A673 (cell line): ENCODE measurements around the gene TMEM163. TPM values are rescaled to one million over a fixed set of nuclear protein-coding genes. Genes with fewer than 3 reads are reported as not detected.
"Not testable (repeated sequence)": the region's sequence is repeated elsewhere in the genome, so short reads cannot be mapped to it uniquely, and the experiment has no call there.

ENCODE experiments used
- BruUV-seq: library from RNA; stranded (reverse); fragments of 400-500 nt; replicated peaks from 2 replicates; lab custom pipeline; 2021; lab: Mats Ljungman, UMichigan
- CTCF ChIA-PET: fragments of 300-600 bp; sonication (Branson Sonifier 250); formaldehyde crosslinking; loops from one replicate; lab custom pipeline; 2022; ENCODE audit warnings: antibody characterized with exemption; lab: Charles Lee
- POLR2A ChIA-PET: fragments of 300-600 bp; sonication (Branson Sonifier 250); formaldehyde crosslinking; loops from one replicate; lab custom pipeline; 2022; ENCODE audit warnings: antibody characterized with exemption; ENCODE audit not compliant: low non-redundant PET; lab: Charles Lee
- DNase-seq: peaks from one replicate; pipeline ENCODE4 v3.0.0-alpha.2; 2015; ENCODE audit warnings: low spot score
- H3K27ac ChIP-seq: fragments of 200-600 bp; sonication (generic); 2 replicates; pipeline ENCODE4 v1.5.1; 2016; ENCODE audit warnings: mixed run types, low read depth, mild to moderate bottlenecking, mixed read lengths, antibody characterized with exemption, low read length; ENCODE audit not compliant: poor library complexity, severe bottlenecking
- H3K27me3 ChIP-seq: fragments of 200-600 bp; sonication (generic); replicated peaks from 2 replicates; pipeline ENCODE4 v1.6.1; 2017; ENCODE audit warnings: mixed run types, low read depth, mild to moderate bottlenecking, mixed read lengths, antibody characterized with exemption, low read length; ENCODE audit not compliant: insufficient read depth, poor library complexity
- H3K36me3 ChIP-seq: fragments of 200-600 bp; sonication (generic); 2 replicates; pipeline ENCODE4 v1.6.1; 2016; ENCODE audit warnings: mixed run types, mild to moderate bottlenecking, mixed read lengths, antibody characterized with exemption, low read length; ENCODE audit not compliant: insufficient read depth, poor library complexity, severe bottlenecking
- H3K4me1 ChIP-seq: fragments of 200-600 bp; sonication (generic); 2 replicates; pipeline ENCODE4 v1.6.1; 2017; ENCODE audit warnings: mixed run types, mild to moderate bottlenecking, mixed read lengths, antibody characterized with exemption, low read length; ENCODE audit not compliant: insufficient read depth, poor library complexity, severe bottlenecking
- H3K4me3 ChIP-seq: fragments of 200-600 bp; sonication (generic); 2 replicates; pipeline ENCODE4 v1.5.1; 2016; ENCODE audit warnings: low read depth, mixed run types, mild to moderate bottlenecking, mixed read lengths, low read length; ENCODE audit not compliant: poor library complexity, severe bottlenecking
- H3K9me3 ChIP-seq: fragments of 200-600 bp; sonication (generic); 2 replicates; pipeline ENCODE4 v1.6.1; 2016; ENCODE audit warnings: mixed run types, low read depth, mild to moderate bottlenecking, mixed read lengths, antibody characterized with exemption, low read length; ENCODE audit not compliant: poor library complexity, severe bottlenecking
- CTCF ChIP-seq: fragments of 300-800, 200-600 bp; sonication (generic); conservative IDR thresholded peaks from 2 replicates; pipeline ENCODE4 v1.5.1; 2017; ENCODE audit warnings: low read depth, mild to moderate bottlenecking, antibody characterized with exemption, low read length, moderate library complexity, mixed read lengths
- EZH2 ChIP-seq: fragments of 200-600 bp; sonication (generic); IDR thresholded peaks from 2 replicates; pipeline ENCODE4 v1.6.1; 2017; ENCODE audit warnings: borderline replicate concordance, low read depth, mild to moderate bottlenecking, mixed read lengths, antibody characterized with exemption, low read length; ENCODE audit not compliant: poor library complexity, severe bottlenecking
- intact Hi-C: fragments of 100-400 bp; cut with micrococcal nuclease; formaldehyde crosslinking; loops from one replicate; pipeline ENCODE4 v1.10.0; 2022; ENCODE audit not compliant: unreplicated experiment
- total RNA-seq: library from RNA; stranded (reverse); gene quantifications from 2 replicates; pipeline ENCODE4 v1.2.3, GENCODE V29; 2021

The TMEM163 gene
- total RNA-seq, 1 experiment from 2014 or later = not detected

DNA sequence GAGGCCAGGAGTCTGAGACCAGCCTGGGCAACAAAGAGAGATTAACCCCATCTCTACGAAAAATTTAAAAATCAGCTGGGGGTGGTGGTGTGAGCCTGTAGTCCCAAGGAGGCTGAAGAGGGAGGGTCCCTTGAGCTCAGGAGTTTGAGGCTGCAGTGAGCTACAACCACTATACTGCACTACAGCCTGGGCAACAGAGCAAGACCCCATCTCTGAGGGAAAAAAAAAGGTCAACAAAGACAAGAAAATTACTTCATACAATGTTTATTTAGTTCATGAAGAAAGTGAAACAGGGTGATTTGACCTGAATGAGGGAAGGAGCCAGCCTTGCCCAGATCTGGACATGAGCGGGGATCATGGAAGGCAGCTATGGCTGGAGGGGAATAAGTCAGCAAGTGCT, 59.1 kb downstream of the TMEM163 start:
- POLR2A ChIA-PET = no interaction called here
- H3K36me3 ChIP-seq = no peaks in the 10 kb centered on the region
- no peaks in the 10 kb centered on the region for H3K4me1 ChIP-seq
- H3K27ac ChIP-seq = no peak overlapping the region
- intact Hi-C loops = no loop called here
- peaks cover 5% of the 10 kb centered on the region for H3K27me3 ChIP-seq
- DNase-seq = no peak
- no peaks in the 10 kb centered on the region for H3K9me3 ChIP-seq
- no peak for TF ChIP-seq EZH2
- TF ChIP-seq CTCF = no peak
- BruUV-seq = no TSS peak
- CTCF ChIA-PET = no interaction called here
- no peak overlapping the region for H3K4me3 ChIP-seq

- Histone ChIP-seq H3K4me1 (no peaks in the 10 kb centered on the region), H3K36me3 (no peaks in the 10 kb centered on the region), H3K27ac (no peak overlapping the region), H3K27me3 (no peaks in the 10 kb centered on the region), H3K4me3 (no peak overlapping the region), H3K9me3 (no peaks in the 10 kb centered on the region)
- DNase-seq = peak; percentile 14
- CTCF ChIA-PET = no interaction called here
- POLR2A ChIA-PET = no interaction called here
- TF ChIP-seq EZH2 (no peak), CTCF (peak; percentile 66)
- intact Hi-C loops = no loop called here
- BruUV-seq = no TSS peak
Observed at GRCh38 chr2:134657650-134658250, 61.0 kb downstream of the TMEM163 start.

GRCh38 chr2:134656391-134656790, 62.4 kb downstream of the TMEM163 start:
- H3K36me3 ChIP-seq, DNase-seq, H3K9me3 ChIP-seq, H3K27ac ChIP-seq, BruUV-seq, H3K4me1 ChIP-seq, intact Hi-C loops, H3K27me3 ChIP-seq, CTCF ChIA-PET, POLR2A ChIA-PET, H3K4me3 ChIP-seq: not testable (repeated sequence)

GRCh38 chr2:134648586-134648985, 70.2 kb downstream of the TMEM163 start:
- POLR2A ChIA-PET = no interaction called here
- no peak for DNase-seq
- intact Hi-C loops = no loop called here
- Histone ChIP-seq H3K4me3 (no peak overlapping the region), H3K27ac (no peak overlapping the region), H3K4me1 (no peaks in the 10 kb centered on the region), H3K9me3 (no peaks in the 10 kb centered on the region), H3K27me3 (peaks cover 9% of the 10 kb centered on the region), H3K36me3 (no peaks in the 10 kb centered on the region)
- no TSS peak for BruUV-seq
- CTCF ChIA-PET = no interaction called here
- TF ChIP-seq CTCF = no peak
- no peak for TF ChIP-seq EZH2
